NCI-H2171 (cell line): ENCODE measurements around the gene POLE.

ENCODE experiments used
- DNase-seq: peaks from one replicate; lab custom pipeline; 2025; lab: John Stamatoyannopoulos, UW

The POLE gene

DNA sequence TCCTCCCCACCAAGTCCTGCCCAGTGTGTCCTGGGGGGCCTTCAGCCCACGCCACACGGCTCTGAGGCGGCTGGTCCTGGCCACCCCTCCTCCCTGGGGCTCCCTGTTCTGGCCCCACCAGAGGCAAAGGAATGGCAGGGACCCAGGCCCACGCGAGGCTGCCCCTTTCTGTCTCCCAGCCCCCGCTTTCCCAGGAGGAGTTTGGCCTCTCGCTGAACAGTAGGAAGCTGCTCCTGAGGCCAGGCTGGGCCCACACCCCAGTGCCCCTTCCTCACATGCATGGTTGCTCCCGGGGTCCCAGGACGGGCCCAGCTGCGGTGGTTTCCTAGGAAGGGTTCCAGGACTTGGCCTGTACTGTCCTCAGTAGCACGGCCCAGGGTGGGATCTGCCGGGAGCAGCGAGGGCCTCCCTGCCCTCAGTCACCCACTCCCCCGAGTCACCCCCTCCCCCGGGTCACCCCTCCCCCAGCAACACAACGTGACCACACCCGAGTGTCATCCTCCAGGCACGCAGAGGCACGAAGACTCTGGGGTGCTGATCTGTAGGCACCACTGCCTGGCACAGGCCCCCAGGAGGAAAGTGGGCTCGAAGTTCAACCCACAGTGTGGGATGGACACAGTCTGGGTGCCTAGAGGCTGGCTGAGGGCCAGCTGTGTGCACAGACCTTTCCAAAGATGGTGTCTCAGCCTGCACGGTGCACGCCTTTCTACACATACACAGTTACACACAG, 109.8 kb downstream of the POLE start:
- no peak for DNase-seq

DNA sequence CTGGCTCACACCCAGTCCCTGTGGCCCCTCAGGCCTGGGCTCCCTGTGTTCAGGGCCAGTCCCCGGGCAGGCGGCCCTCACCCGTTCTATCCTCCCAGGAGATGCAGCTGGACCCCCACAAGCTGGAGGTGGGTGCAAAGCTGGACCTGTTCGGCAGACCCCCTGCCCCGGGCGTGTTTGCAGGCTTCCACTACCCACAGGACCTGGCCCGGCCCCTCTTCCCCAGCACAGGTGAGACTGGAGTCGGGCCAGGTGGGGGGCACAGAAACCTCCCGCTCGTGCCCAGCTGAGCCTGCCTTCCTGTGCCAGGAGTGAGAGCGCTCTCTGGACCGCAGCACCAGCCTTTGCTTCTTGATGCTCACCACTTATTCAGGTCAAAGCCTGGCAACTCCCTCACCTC, 110.4 kb downstream of the POLE start:
- no peak for DNase-seq

DNA sequence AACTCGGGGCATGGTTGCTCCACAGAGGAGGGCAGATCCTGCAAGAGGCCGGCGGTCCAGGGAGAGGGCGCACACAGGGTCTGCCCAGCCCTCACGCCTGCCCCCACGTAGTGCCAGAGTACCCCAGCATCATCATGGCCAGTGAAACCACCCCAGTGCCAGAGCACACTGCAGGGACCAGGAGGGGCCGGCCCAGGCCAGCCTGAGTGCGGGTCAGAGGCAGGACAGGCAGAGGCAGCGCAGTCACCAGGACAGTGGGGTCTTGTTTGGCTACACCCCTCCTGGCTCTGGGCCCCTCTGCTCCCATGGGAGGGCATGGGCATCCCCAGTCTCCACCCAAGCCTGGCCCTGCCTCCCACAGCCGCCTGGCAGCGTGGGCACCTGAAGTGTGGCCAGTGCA, 111.5 kb downstream of the POLE start:
- DNase-seq = no peak

DNA sequence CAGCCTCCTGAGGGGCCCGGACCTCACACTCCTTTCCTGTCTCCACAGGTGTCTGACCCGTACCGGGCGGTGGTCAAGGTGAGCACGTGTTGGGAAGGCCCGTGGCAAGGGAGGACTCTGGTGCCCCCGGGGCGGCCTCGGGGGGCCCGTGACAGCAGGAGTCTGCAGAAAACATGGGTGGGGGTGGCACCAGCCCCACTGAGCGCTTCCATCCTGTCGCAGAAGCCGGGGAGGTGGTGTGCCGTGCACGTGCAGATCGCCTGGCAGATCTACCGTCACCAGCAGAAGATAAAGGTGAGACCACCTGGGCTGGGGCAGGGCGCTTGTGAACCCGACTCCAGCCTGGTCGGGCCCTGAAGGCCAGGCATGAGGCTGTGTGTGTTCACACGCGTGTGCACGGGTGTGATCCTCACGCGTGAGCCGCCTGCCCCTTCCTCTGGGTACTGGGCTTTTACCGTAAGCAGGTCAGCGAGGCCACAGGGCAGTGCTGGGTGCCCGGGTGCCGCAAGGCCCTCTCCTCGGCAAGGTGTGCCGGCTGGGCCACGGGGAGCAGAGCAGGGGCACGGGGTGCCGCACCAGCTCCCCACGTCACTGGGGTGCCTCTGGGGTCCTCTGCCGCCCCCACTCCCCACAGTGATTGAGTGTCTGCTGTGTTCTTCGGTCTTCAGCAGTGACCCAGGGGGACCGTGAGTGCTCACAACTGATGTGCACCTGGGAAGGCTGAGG, 112.7 kb downstream of the POLE start:
- DNase-seq = no peak
